AG20443 (cell line): ENCODE data around the gene CDC73.
"Not testable (repeated sequence)": the region's sequence is repeated elsewhere in the genome, so short reads cannot be mapped to it uniquely, and the experiment has no call there.

ENCODE experiments used
- DNase-seq: peaks from one replicate; pipeline ENCODE4 v3.0.0; 2012; ENCODE audit warnings: low spot score, mixed read lengths

CDC73 gene

GRCh38 chr1:193113992-193114332 lies 7.9 kb upstream of the CDC73 start:
- no peak for DNase-seq

DNA sequence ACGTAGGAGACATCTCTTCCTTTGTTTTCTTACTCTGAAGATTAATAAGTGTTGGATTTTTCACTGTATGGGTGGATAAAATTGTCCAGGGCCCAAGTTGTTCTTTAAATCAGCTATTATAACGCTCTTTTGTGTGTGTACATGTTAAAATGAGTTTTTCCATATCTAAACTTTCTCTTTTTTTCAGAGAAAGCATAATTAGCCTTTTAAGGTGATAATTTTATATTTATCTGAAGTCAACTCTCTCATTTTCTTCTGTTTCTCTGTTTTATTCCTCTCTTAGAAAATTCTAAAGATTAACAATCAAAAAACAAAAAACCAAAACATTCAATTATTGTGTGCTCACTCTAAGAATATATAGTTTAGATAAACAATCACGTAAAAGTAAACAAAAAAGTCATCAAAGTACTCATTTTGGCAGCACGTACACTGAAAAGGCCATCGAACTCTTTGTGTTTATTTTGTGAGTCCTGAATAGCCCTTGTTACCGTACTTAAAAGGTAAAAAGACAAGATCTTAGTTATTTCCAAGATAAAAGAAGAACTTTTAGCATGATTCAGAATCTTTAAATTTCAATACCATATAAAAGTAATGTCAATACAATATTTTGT lies 7.2 kb upstream of the CDC73 start:
- DNase-seq: no peak

- DNase-seq: peak; percentile 85
These were observed 6.1 kb upstream of the CDC73 start for GRCh38 chr1:193115629-193116227.

- DNase-seq: not testable (repeated sequence)
These were observed 4.7 kb upstream of the CDC73 start for GRCh38 chr1:193117167-193117566.

DNA sequence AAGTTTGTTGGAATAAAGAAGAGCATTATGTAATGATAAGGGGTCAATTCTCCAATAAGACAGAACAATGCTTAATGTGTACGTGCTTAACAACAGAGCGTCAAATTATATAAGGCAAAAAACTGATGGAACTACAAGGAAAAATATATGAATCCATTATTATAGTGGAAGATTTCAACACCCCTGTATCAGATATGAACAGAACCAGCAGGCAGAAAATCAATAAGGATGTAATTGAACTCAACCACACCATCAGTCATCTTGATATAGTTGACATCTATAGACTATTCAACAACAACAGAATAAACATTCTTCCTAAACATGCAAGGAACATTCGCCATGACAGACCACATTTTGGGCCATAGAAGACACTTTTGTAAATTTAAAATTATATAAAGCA lies 3.6 kb upstream of the CDC73 start:
- DNase-seq: no peak

- no peak for DNase-seq
These were observed 2.8 kb upstream of the CDC73 start for GRCh38 chr1:193118803-193119730.

- DNase-seq: no peak
These were observed 1.1 kb upstream of the CDC73 start for GRCh38 chr1:193120604-193121166.

DNA sequence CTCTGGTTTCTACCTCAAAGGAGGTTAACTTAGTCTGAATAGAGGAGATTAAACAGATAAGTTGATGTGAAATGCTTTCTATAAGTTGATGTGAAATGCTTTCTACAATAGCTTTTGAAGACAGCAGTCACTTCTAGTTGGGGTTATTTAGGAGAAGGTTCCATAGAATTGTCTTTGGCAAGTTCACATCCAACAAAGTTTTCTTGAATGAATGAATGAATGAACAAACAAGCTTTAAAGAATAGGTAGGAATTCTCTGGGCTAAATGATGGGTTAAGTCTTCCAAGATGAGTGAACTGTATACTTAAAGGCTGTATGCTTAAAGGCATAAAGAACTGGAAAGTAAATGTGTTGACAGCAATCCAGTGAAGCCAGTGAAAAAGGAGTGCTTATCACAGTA lies 1.9 kb downstream of the CDC73 start:
- DNase-seq: no peak

GRCh38 chr1:193125369-193125768 lies 3.5 kb downstream of the CDC73 start:
- DNase-seq: no peak

DNA sequence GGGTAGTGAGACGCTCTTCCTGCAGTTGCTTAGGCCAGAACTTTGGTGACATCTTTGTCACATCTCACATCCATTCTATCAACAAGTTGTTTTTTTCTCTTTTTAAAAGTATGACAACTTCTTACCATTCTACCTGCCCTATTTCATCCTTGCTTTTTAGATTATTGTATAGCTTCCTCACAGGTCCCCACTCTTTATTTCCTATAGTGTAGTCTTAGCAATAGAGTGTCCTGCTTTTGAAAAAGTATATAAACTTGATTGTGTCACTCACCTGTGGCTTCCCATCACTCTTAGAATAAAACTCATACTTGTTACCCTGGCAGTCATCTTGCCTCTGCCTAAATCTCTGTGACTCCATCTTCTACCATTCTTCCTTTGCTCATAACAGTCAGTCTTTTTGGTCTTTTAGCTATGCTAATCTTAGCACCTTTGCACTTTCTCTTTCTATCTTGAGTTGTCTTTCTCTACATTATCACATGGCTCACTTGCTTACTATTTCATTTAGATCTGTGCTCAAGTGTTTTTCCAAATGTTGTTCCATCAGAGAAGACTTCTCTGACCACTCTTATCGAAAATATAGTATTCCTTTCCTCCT lies 9.5 kb downstream of the CDC73 start:
- no peak for DNase-seq

DNA sequence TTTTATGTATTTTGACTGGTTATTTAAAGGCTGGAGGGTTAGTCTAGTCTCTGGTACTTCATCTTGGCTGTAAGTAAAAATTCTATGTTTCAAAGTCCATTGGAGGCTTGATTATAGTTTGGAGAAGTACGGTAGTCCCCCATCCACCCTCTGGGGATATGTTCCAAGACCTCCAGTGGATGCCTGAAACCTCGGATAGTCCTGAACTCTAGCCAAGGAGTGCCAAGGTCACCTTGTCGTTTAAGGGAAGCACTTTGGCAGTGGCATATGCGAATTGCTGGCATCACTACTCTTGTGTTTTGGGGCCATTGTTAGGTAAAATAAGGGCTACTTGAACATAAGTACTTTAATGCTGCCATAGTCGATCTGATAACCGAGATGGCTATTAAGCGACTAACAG lies 18.4 kb downstream of the CDC73 start:
- DNase-seq: no peak

GRCh38 chr1:193141804-193142203 lies 20.0 kb downstream of the CDC73 start:
- DNase-seq: no peak

DNA sequence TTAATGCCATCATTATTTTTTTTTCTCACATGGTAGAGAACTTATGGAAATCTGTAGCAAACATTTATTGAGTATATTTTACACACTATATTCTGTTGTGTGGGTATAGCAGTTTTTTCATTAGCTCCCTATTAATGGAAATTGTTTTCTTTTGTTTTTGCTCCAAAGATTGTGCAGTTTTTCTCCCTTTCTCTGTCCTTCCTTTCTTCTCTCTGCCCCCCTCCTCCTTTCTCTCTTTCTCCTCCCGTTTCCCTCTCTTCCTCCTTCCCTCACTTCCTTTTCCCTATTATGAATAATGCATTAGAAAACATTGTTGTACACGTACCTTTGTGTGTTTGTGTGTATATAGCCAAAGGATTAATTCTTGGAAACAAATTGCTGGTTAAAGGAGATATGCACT lies 20.6 kb downstream of the CDC73 start:
- DNase-seq: no peak

- no peak for DNase-seq
These were observed 21.5 kb downstream of the CDC73 start for GRCh38 chr1:193143285-193143684.

DNA sequence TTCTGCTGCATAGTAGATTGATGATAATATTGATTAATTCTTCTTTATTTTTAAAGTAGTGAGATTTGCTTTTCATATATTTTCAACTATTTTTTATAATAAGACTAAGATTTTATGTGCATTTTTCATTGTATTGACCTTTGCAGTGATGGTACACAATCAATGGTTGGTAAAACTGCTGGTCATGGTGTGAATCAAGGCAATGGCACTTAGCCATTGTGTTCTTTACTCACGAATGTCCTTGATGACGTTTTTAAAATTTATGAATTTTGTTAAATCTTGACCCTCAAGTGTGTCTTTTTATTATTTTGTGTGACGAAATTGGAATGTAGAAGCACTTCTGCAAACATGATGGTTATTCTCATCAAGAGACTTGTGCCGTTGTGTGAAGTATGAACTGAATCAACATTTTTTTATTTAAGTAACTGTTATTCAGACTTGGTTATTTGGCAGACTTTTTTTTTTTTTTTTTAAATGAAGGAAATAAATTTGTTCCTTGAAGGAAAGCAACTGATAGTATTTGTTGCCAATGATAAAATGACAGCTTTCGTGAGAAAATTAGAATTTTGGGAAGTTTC lies 22.6 kb downstream of the CDC73 start:
- DNase-seq: no peak

DNA sequence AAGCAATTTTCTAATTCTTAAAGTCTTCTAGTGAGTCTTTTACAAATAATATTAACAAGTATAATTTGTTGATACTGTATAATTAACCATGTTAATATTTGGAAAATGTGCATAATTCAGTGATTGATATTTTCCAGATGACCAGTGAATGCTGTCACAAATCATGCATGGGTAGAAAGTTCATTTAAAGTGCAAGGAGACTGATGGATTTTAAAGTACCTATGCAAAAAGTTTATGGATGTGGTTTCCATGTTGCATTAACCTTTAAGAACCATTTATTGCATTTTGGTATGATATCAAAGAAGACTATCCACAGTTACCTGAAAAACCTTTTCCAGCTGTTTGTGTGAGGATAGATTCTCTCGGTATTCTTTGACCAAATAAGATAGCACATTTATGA lies 23.2 kb downstream of the CDC73 start:
- no peak for DNase-seq

DNA sequence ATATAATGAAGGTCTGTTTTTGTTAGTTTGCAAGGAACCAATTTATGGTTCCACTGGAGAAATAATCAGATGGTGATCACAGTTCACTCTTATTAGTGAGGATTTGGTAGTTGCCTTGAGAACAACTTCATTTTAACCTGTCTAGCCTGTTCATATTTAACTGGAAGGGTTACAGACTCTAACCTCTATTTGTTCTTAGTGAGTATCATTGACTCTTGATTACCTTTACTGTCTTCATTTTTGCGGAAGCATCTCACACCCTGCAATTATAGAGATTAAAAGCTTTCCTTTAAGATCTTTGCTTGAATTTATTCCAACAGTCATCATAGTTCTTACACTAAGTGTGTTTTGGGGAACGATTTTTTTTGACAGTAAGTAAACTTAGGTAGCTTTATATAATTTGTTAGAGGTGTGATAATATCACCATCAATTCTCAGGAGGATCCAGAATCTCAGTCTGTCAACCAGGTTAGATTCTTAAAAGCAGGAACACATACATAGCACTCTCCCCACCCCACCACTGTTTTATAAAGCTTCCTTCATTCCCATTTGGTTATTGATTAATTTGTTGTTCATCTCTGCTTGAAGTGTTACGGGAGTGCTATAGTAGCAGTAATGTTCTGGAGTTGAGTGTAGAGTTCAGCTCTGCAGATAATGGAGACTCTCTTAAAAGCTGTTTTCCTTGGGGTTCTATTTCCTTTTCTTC lies 34.4 kb downstream of the CDC73 start:
- DNase-seq: no peak

DNA sequence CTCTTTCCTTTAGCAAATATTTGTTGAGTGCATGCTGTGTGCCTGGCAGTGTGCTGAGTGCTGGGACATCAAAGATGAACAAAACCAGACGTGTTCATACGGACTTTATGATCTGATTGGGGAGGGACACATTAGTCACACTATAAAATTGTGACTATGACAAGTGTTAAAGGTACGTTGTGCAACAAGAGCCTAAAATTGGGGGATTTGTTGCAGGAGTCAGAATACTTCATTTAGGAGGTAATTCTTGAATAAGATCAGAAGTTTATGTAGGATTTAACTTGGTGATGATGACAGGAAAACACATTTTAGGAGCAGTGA lies 35.0 kb downstream of the CDC73 start:
- DNase-seq: no peak

- no peak for DNase-seq
These were observed 35.5 kb downstream of the CDC73 start for GRCh38 chr1:193157360-193157759.

DNA sequence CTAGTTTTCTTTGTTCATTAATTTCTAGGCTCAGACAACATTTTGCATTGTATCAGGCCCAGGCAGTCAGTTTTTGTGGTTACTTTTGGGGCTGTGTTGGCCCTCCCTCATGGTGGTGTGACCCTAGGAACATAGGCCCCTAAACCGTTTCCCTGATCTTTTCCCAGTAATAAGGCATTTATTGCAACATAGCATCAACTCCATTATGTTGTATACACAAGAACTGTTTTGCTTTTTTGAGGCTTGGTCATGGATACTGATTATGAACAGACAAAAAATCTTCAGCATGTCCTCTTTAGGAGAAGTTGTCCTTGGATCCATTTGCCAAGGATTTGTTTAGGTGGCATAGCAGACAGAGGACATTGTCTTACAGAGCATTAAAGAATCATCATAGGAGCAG lies 54.3 kb downstream of the CDC73 start:
- DNase-seq: no peak

DNA sequence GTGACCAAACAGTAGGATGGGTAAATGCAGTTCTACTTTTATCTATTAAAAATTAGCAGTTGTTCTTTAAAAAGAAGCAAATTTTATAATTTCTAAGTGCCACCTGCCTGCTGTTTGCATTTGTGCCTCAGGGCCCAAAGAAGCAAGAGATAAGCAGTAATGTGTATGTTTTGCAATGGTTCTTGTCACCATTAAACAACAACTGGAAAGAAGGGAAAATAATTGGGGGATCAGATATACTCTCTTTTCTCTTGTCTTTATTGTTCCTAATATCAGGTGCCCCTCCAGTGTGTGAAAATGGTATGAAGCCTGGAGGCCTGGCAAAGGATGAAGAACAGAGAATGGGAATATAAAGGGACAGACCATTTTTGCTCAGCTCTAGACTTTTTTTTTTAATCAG lies 55.0 kb downstream of the CDC73 start:
- no peak for DNase-seq

GRCh38 chr1:193179094-193179493 lies 57.3 kb downstream of the CDC73 start:
- DNase-seq: no peak
